CD4-positive, alpha-beta T cell treated with Interleukin-4 for 1 hour (primary cell): ENCODE results near the gene ACADS.
"Not testable (repeated sequence)": the region's sequence is repeated elsewhere in the genome, so short reads cannot be mapped to it uniquely, and the experiment has no call there.

ENCODE experiments used
- DNase-seq, 2 donors: peaks; one replicate each; pipeline ENCODE4 v3.0.0-alpha.2; 2020 to 2022

Gene ACADS

GRCh38 chr12:120732198-120732597 is 6.6 kb downstream of the ACADS start:
- DNase-seq = not testable (repeated sequence)

GRCh38 chr12:120733574-120733973 is 7.9 kb downstream of the ACADS start:
- DNase-seq = no peak

- DNase-seq = no peak
These were observed 8.6 kb downstream of the ACADS start for GRCh38 chr12:120734210-120734609.

GRCh38 chr12:120735181-120735580 is 9.6 kb downstream of the ACADS start:
- no peak for DNase-seq

- DNase-seq = no peak
These were observed 11.0 kb downstream of the ACADS start for GRCh38 chr12:120736404-120737331.

GRCh38 chr12:120737557-120738251 is 12.1 kb downstream of the ACADS start:
- no peak for DNase-seq

GRCh38 chr12:120738252-120739030 is 12.8 kb downstream of the ACADS start:
- DNase-seq = no peak

GRCh38 chr12:120739031-120739762 is 13.6 kb downstream of the ACADS start:
- no peak for DNase-seq

- no peak for DNase-seq
These were observed 14.4 kb downstream of the ACADS start for GRCh38 chr12:120739821-120740613.

- DNase-seq = no peak
These were observed 15.2 kb downstream of the ACADS start for GRCh38 chr12:120740871-120741270.

GRCh38 chr12:120741476-120742421 is 16.1 kb downstream of the ACADS start:
- DNase-seq = no peak

GRCh38 chr12:120744922-120745493 is 19.4 kb downstream of the ACADS start:
- DNase-seq = no peak

GRCh38 chr12:120748242-120748641 is 22.6 kb downstream of the ACADS start:
- DNase-seq = no peak

- no peak for DNase-seq
These were observed 23.6 kb downstream of the ACADS start for GRCh38 chr12:120749256-120749655.

- no peak for DNase-seq
These were observed 25.2 kb downstream of the ACADS start for GRCh38 chr12:120750806-120751205.

- no peak for DNase-seq
These were observed 25.8 kb downstream of the ACADS start for GRCh38 chr12:120751389-120751788.

GRCh38 chr12:120754792-120755191 is 29.2 kb downstream of the ACADS start:
- DNase-seq = no peak

GRCh38 chr12:120755269-120755668 is 29.6 kb downstream of the ACADS start:
- DNase-seq = no peak

- DNase-seq = no peak
These were observed 31.7 kb downstream of the ACADS start for GRCh38 chr12:120757226-120757742.

- no peak for DNase-seq
These were observed 32.3 kb downstream of the ACADS start for GRCh38 chr12:120757949-120758348.
